Stimulated activated naive CD8-positive, alpha-beta T cell treated with anti-CD3 and anti-CD28 coated beads, Interleukin-15, Interleukin-2, amounts not matched to agents 100 ng/mL and 50 ng/mL, for 24 hours (primary cell): ENCODE measurements around the gene SCN2B.
A peak's percentile ranks its signal among the peaks of the same experiment; 100 is the strongest.

Experiments used
- H3K27ac Mint-ChIP-seq: one replicate; pipeline ENCODE4 v1.8.0; 2021; ENCODE audit warnings: mild to moderate bottlenecking, mixed read lengths
- H3K27me3 Mint-ChIP-seq: one replicate; pipeline ENCODE4 v1.8.0; 2021; ENCODE audit warnings: mixed read lengths
- H3K36me3 Mint-ChIP-seq: one replicate; pipeline ENCODE4 v1.8.0; 2021; ENCODE audit warnings: low read depth, mixed read lengths
- H3K4me1 Mint-ChIP-seq: one replicate; pipeline ENCODE4 v1.8.0; 2021; ENCODE audit warnings: low read depth, mixed read lengths
- H3K4me3 Mint-ChIP-seq: one replicate; pipeline ENCODE4 v1.8.0; 2021; ENCODE audit warnings: mild to moderate bottlenecking, mixed read lengths
- H3K9me3 Mint-ChIP-seq: one replicate; pipeline ENCODE4 v1.8.0; 2021; ENCODE audit warnings: mixed read lengths

The SCN2B gene

GRCh38 chr11:118156531-118157185, 19.8 kb downstream of the SCN2B start:
- peaks cover 62% of the 10 kb centered on the region for H3K27me3 Mint-ChIP-seq
- H3K4me1 Mint-ChIP-seq = peaks cover 10% of the 10 kb centered on the region
- no peak overlapping the region for H3K4me3 Mint-ChIP-seq
- no peak overlapping the region for H3K27ac Mint-ChIP-seq
- H3K9me3 Mint-ChIP-seq = no peaks in the 10 kb centered on the region
- no peaks in the 10 kb centered on the region for H3K36me3 Mint-ChIP-seq

- Mint-ChIP-seq H3K4me3 (no peak overlapping the region), H3K27me3 (peaks cover 68% of the 10 kb centered on the region), H3K9me3 (no peaks in the 10 kb centered on the region), H3K4me1 (peaks cover 10% of the 10 kb centered on the region), H3K36me3 (no peaks in the 10 kb centered on the region), H3K27ac (no peak overlapping the region)
These were observed 20.5 kb downstream of the SCN2B start for GRCh38 chr11:118155776-118156530.

GRCh38 chr11:118154641-118155040, 21.8 kb downstream of the SCN2B start:
- Mint-ChIP-seq H3K27me3 (peaks cover 79% of the 10 kb centered on the region), H3K4me3 (no peak overlapping the region), H3K27ac (no peak overlapping the region)

GRCh38 chr11:118153976-118154375, 22.5 kb downstream of the SCN2B start:
- peaks cover 10% of the 10 kb centered on the region for H3K4me1 Mint-ChIP-seq
- H3K27ac Mint-ChIP-seq = no peak overlapping the region
- no peaks in the 10 kb centered on the region for H3K36me3 Mint-ChIP-seq
- H3K9me3 Mint-ChIP-seq = no peaks in the 10 kb centered on the region
- peak overlapping the region; percentile 51 for H3K4me3 Mint-ChIP-seq
- H3K27me3 Mint-ChIP-seq = peaks cover 73% of the 10 kb centered on the region

More at GRCh38 chr11:118154641-118155040, 21.8 kb downstream of the SCN2B start:
- Mint-ChIP-seq H3K4me1 (peaks cover 10% of the 10 kb centered on the region), H3K36me3 (no peaks in the 10 kb centered on the region), H3K9me3 (no peaks in the 10 kb centered on the region)

GRCh38 chr11:118153516-118153915, 22.9 kb downstream of the SCN2B start:
- H3K27ac Mint-ChIP-seq = no peak overlapping the region
- no peaks in the 10 kb centered on the region for H3K9me3 Mint-ChIP-seq
- peaks cover 70% of the 10 kb centered on the region for H3K27me3 Mint-ChIP-seq
- H3K4me1 Mint-ChIP-seq = peaks cover 10% of the 10 kb centered on the region
- H3K4me3 Mint-ChIP-seq = peak overlapping the region; percentile 51
- H3K36me3 Mint-ChIP-seq = no peaks in the 10 kb centered on the region

- H3K36me3 Mint-ChIP-seq = no peaks in the 10 kb centered on the region
- H3K9me3 Mint-ChIP-seq = no peaks in the 10 kb centered on the region
- peaks cover 68% of the 10 kb centered on the region for H3K27me3 Mint-ChIP-seq
- H3K27ac Mint-ChIP-seq = no peak within 1 kb of the TSS
- peak within 1 kb of the TSS; percentile 52 for H3K4me3 Mint-ChIP-seq
- peaks cover 10% of the 10 kb centered on the region for H3K4me1 Mint-ChIP-seq
These were observed 23.6 kb downstream of the SCN2B start, which contains the start of gene SCN4B for GRCh38 chr11:118152552-118153471. TSS of gene SCN4B (minus strand) at chr11:118152823. CDS start at chr11:118152673, 150 bp downstream.

- peaks cover 9% of the 10 kb centered on the region for H3K4me1 Mint-ChIP-seq
- peak overlapping the region; percentile 41 for H3K4me3 Mint-ChIP-seq
- H3K9me3 Mint-ChIP-seq = no peaks in the 10 kb centered on the region
- peaks cover 66% of the 10 kb centered on the region for H3K27me3 Mint-ChIP-seq
- no peaks in the 10 kb centered on the region for H3K36me3 Mint-ChIP-seq
- no peak overlapping the region for H3K27ac Mint-ChIP-seq
These were observed 24.4 kb downstream of the SCN2B start for GRCh38 chr11:118152020-118152551.

GRCh38 chr11:118151431-118151830, 25.0 kb downstream of the SCN2B start:
- H3K9me3 Mint-ChIP-seq = no peaks in the 10 kb centered on the region
- no peak overlapping the region for H3K27ac Mint-ChIP-seq
- H3K4me3 Mint-ChIP-seq = no peak overlapping the region
- H3K4me1 Mint-ChIP-seq = peaks cover 8% of the 10 kb centered on the region
- peaks cover 60% of the 10 kb centered on the region for H3K27me3 Mint-ChIP-seq
- no peaks in the 10 kb centered on the region for H3K36me3 Mint-ChIP-seq

GRCh38 chr11:118149493-118149892, 26.9 kb downstream of the SCN2B start:
- Mint-ChIP-seq H3K4me1 (peaks cover 11% of the 10 kb centered on the region), H3K27me3 (peaks cover 52% of the 10 kb centered on the region), H3K36me3 (no peaks in the 10 kb centered on the region), H3K4me3 (no peak overlapping the region), H3K9me3 (no peaks in the 10 kb centered on the region), H3K27ac (no peak overlapping the region)

- Mint-ChIP-seq H3K27ac (no peak overlapping the region), H3K27me3 (peaks cover 52% of the 10 kb centered on the region), H3K4me3 (no peak overlapping the region), H3K4me1 (peaks cover 9% of the 10 kb centered on the region), H3K36me3 (no peaks in the 10 kb centered on the region), H3K9me3 (no peaks in the 10 kb centered on the region)
These were observed 27.6 kb downstream of the SCN2B start for GRCh38 chr11:118148856-118149255.

GRCh38 chr11:118148240-118148639, 28.2 kb downstream of the SCN2B start:
- no peaks in the 10 kb centered on the region for H3K9me3 Mint-ChIP-seq
- peaks cover 53% of the 10 kb centered on the region for H3K27me3 Mint-ChIP-seq
- H3K4me1 Mint-ChIP-seq = peaks cover 4% of the 10 kb centered on the region
- H3K27ac Mint-ChIP-seq = no peak overlapping the region
- no peaks in the 10 kb centered on the region for H3K36me3 Mint-ChIP-seq
- H3K4me3 Mint-ChIP-seq = no peak overlapping the region

- Mint-ChIP-seq H3K27me3 (peaks cover 56% of the 10 kb centered on the region), H3K27ac (no peak overlapping the region), H3K4me1 (peaks cover 4% of the 10 kb centered on the region), H3K36me3 (no peaks in the 10 kb centered on the region), H3K9me3 (no peaks in the 10 kb centered on the region), H3K4me3 (no peak overlapping the region)
These were observed 28.9 kb downstream of the SCN2B start for GRCh38 chr11:118147502-118147901.

GRCh38 chr11:118146554-118146953, 29.9 kb downstream of the SCN2B start:
- no peaks in the 10 kb centered on the region for H3K9me3 Mint-ChIP-seq
- no peaks in the 10 kb centered on the region for H3K36me3 Mint-ChIP-seq
- H3K4me1 Mint-ChIP-seq = peaks cover 4% of the 10 kb centered on the region
- H3K4me3 Mint-ChIP-seq = peak overlapping the region; percentile 75
- H3K27me3 Mint-ChIP-seq = peaks cover 59% of the 10 kb centered on the region
- H3K27ac Mint-ChIP-seq = peak overlapping the region; percentile 18
